IMR-90 (cell line): ENCODE results near the gene PLXNA4. TPM values are rescaled to one million over a fixed set of nuclear protein-coding genes. Genes with fewer than 3 reads are reported as not detected.

Experiments
- ATAC-seq: fragments of 200-7000 bp; cut with Tn5 transposase; 2 replicates; pipeline ENCODE4 v1.9.1; 2020; ENCODE audit warnings: low read depth, mild to moderate bottlenecking, moderate library complexity
- BruUV-seq: library from RNA; stranded (reverse); fragments of 400-500 nt; replicated peaks from 2 replicates; lab custom pipeline; 2021; lab: Mats Ljungman, UMichigan
- CTCF ChIA-PET: fragments of 300-600 bp; formaldehyde crosslinking; extraction: SDS; loops from one replicate; lab custom pipeline; 2021; ENCODE audit warnings: antibody characterized with exemption; lab: Yijun Ruan, JAX
- POLR2A ChIA-PET: fragments of 300-600 bp; sonication (Branson Sonifier 250); formaldehyde crosslinking; loops from one replicate; lab custom pipeline; 2022; ENCODE audit warnings: antibody characterized with exemption; ENCODE audit not compliant: unreplicated experiment; lab: Charles Lee
- DNase-seq: peaks from one replicate; pipeline ENCODE4 v3.0.0; 2013
- H2AFZ ChIP-seq: replicated peaks from 2 replicates; pipeline ENCODE3; 2013; ENCODE audit warnings: low read length, mild to moderate bottlenecking; ENCODE audit not compliant: poor library complexity
- H2AK5ac ChIP-seq: 2 replicates; pipeline ENCODE4 v1.6.1; 2013; ENCODE audit warnings: low read depth, low read length, inconsistent platforms
- H2AK9ac ChIP-seq: replicated peaks from 2 replicates; pipeline ENCODE3; 2013; ENCODE audit warnings: mild to moderate bottlenecking, low read depth, low read length, moderate library complexity; ENCODE audit not compliant: poor library complexity
- H2BK120ac ChIP-seq: 2 replicates; pipeline ENCODE4 v1.6.1; 2013; ENCODE audit warnings: low read depth, low read length, inconsistent platforms
- H2BK15ac ChIP-seq: 3 replicates; pipeline ENCODE4 v1.6.1; 2013; ENCODE audit warnings: low read depth, low read length, inconsistent platforms
- H2BK20ac ChIP-seq: 2 replicates; pipeline ENCODE4 v1.6.1; 2013; ENCODE audit warnings: low read depth, mild to moderate bottlenecking, inconsistent platforms, low read length, moderate library complexity
- H2BK5ac ChIP-seq: 2 replicates; pipeline ENCODE4 v1.6.1; 2013; ENCODE audit warnings: mild to moderate bottlenecking, low read depth, low read length, inconsistent platforms; ENCODE audit not compliant: poor library complexity, severe bottlenecking
- H3K14ac ChIP-seq: replicated peaks from 2 replicates; pipeline ENCODE4 v1.6.1; 2013; ENCODE audit warnings: low read depth, low read length, inconsistent platforms
- H3K18ac ChIP-seq: 2 replicates; pipeline ENCODE4 v1.6.1; 2013; ENCODE audit warnings: low read depth, low read length, control low read depth
- H3K23ac ChIP-seq: 2 replicates; pipeline ENCODE4 v1.6.1; 2013; ENCODE audit warnings: low read depth, low read length, inconsistent platforms
- H3K27ac ChIP-seq: 2 replicates; pipeline ENCODE4 v1.5.1; 2013; ENCODE audit warnings: mild to moderate bottlenecking, control low read depth, low read length; ENCODE audit not compliant: insufficient read depth
- H3K27me3 ChIP-seq: 2 replicates; pipeline ENCODE4 v1.6.1; 2013; ENCODE audit warnings: low read length; ENCODE audit not compliant: control insufficient read depth, insufficient read depth
- H3K36me3 ChIP-seq: 2 replicates; pipeline ENCODE4 v1.6.1; 2013; ENCODE audit warnings: low read length, mixed read lengths; ENCODE audit not compliant: control insufficient read depth, insufficient read depth
- H3K4ac ChIP-seq: 2 replicates; pipeline ENCODE4 v1.6.1; 2013; ENCODE audit warnings: low read depth, low read length, inconsistent platforms
- H3K4me1 ChIP-seq: 2 replicates; pipeline ENCODE4 v1.6.1; 2013; ENCODE audit warnings: low read length, mixed read lengths; ENCODE audit not compliant: control insufficient read depth, insufficient read depth
- H3K4me2 ChIP-seq: 2 replicates; pipeline ENCODE4 v1.6.1; 2013; ENCODE audit warnings: low read depth, mild to moderate bottlenecking, control low read depth, low read length, moderate library complexity
- H3K4me3 ChIP-seq: 2 replicates; pipeline ENCODE4 v1.5.1; 2013; ENCODE audit warnings: low read depth, mild to moderate bottlenecking, control low read depth, low read length, moderate library complexity; ENCODE audit not compliant: insufficient read depth
- H3K56ac ChIP-seq: 2 replicates; pipeline ENCODE4 v1.6.1; 2013; ENCODE audit warnings: low read length, inconsistent platforms; ENCODE audit not compliant: insufficient read depth; ENCODE audit errors: extremely low read depth
- H3K79me1 ChIP-seq, 2 experiments: 2 replicates each; pipeline ENCODE4 v1.6.1; 2013; ENCODE audit warnings: low read length in 2 of 2, inconsistent platforms in 1 of 2, low read depth in 1 of 2
- H3K9ac ChIP-seq: 2 replicates; pipeline ENCODE4 v1.6.1; 2013; ENCODE audit warnings: low read depth, low read length, control low read depth
- H3K9me1 ChIP-seq: 2 replicates; pipeline ENCODE4 v1.6.1; 2013; ENCODE audit warnings: low read length, inconsistent platforms; ENCODE audit not compliant: insufficient read depth
- H3K9me3 ChIP-seq: 2 replicates; pipeline ENCODE4 v1.6.1; 2013; ENCODE audit warnings: low read length; ENCODE audit not compliant: control insufficient read depth, insufficient read depth
- H4K20me1 ChIP-seq: 2 replicates; pipeline ENCODE4 v1.6.1; 2013; ENCODE audit warnings: low read length, inconsistent platforms; ENCODE audit not compliant: insufficient read depth
- H4K5ac ChIP-seq: 2 replicates; pipeline ENCODE4 v1.6.1; 2013; ENCODE audit warnings: mild to moderate bottlenecking, low read depth, low read length, control low read depth
- H4K8ac ChIP-seq, 2 experiments: 2 replicates each; pipeline ENCODE4 v1.6.1; 2013; ENCODE audit warnings: low read depth in 2 of 2, low read length in 2 of 2, control low read depth in 1 of 2, inconsistent platforms in 1 of 2
- H4K91ac ChIP-seq: 2 replicates; pipeline ENCODE4 v1.6.1; 2013; ENCODE audit warnings: low read depth, low read length, inconsistent platforms; ENCODE audit not compliant: insufficient read depth
- BHLHE40 ChIP-seq: fragments of 150-350 bp; IDR thresholded peaks from 2 replicates; pipeline ENCODE4 v1.6.1; 2016; ENCODE audit warnings: mild to moderate bottlenecking, low read depth, low read length
- MAFK ChIP-seq: IDR thresholded peaks from 2 replicates; pipeline ENCODE4 v1.6.1; 2012; ENCODE audit warnings: low read depth, low read length, improper control_type of control experiment
- MAZ ChIP-seq: IDR thresholded peaks from 2 replicates; pipeline ENCODE4 v1.6.1; 2012; ENCODE audit warnings: low read depth, mild to moderate bottlenecking, low read length, improper control_type of control experiment, moderate library complexity, borderline replicate concordance
- MXI1 ChIP-seq: IDR thresholded peaks from 2 replicates; pipeline ENCODE4 v1.6.1; 2012; ENCODE audit warnings: low read depth, mild to moderate bottlenecking, low read length, moderate library complexity, borderline replicate concordance
- NFE2L2 ChIP-seq: fragments of 150-350 bp; IDR thresholded peaks from 2 replicates; pipeline ENCODE4 v1.6.1; 2016; ENCODE audit warnings: low read depth, mild to moderate bottlenecking, low read length
- RFX5 ChIP-seq: IDR thresholded peaks from 2 replicates; pipeline ENCODE4 v1.8.0; 2012; ENCODE audit warnings: low read depth, mild to moderate bottlenecking, low read length, moderate library complexity
- WGBS, 2 experiments: methylation state at CpG; one replicate each; pipeline versions ENCODE4 v1.1.5 to v1.1.7; 2013; ENCODE audit warnings: missing lambda C conversion rate in 2 of 2; ENCODE audit not compliant: insufficient read length in 1 of 2; ENCODE audit errors: extremely low coverage in 2 of 2; 5-methylcytosine and 5-hydroxymethylcytosine counted together
- dilution Hi-C: fragments of 300-500 bp; cut with HindIII; formaldehyde crosslinking; loops from one replicate; pipeline ENCODE4 v1.14.3; 2018; ENCODE audit warnings: low sequenced_read_pairs; ENCODE audit not compliant: unreplicated experiment
- in situ Hi-C: fragments of 300-500 bp; cut with MboI; formaldehyde crosslinking; loops from 3 replicates; pipeline ENCODE4 v1.14.3; 2019; ENCODE audit warnings: low sequenced_read_pairs, inconsistent platforms, mixed read lengths
- intact Hi-C: fragments of 100-400 bp; cut with micrococcal nuclease; formaldehyde crosslinking; loops from 2 replicates; pipeline ENCODE4 v1.10.0; 2022
- polyA plus RNA-seq, 3 experiments: library from polyadenylated mRNA; depleted of rRNA; stranded (reverse); fragments of >200 nt; gene quantifications; 2 replicates each; pipeline ENCODE4 v1.2.3, GENCODE V29; 2012; ENCODE audit warnings: low replicate concordance in 1 of 3
- total RNA-seq: library from RNA; depleted of rRNA; stranded (reverse); fragments of >200 nt; gene quantifications from 2 replicates; pipeline ENCODE4 v1.2.3, GENCODE V29; 2012
- TF ChIP-seq, protein P1 (sequence below): fragments of 150-350 bp; IDR thresholded peaks from 2 replicates; pipeline ENCODE4 v1.6.1; 2017; ENCODE audit warnings: mild to moderate bottlenecking, antibody characterized with exemption, low read length, low read depth

The PLXNA4 gene
- total and polyA plus RNA-seq, 2 of the 4 experiments (the other 2 are of a cell fraction) = under 0.01 TPM

DNA sequence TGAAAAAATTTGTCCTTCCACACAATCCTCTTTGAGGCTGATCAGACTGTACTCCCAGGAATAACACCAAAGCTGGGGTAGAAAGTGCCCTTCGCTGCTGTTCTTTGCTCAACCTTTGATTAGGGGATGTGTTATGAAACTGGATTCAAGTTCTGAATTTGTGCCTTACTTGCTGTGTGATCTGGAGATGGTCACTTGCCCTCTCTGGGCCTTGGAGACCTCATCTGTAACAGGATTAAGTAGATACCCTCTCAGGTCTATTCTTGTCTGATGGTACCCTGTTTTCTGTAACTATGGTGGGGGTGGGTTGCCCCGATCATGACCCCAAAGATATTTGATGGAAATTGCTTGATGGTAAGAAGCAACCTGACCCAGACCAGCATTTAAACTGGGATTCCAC lies 368.5 kb downstream of the PLXNA4 start:
- Histone ChIP-seq H4K91ac (no peak overlapping the region), H3K9me1 (no peaks in the 10 kb centered on the region), H3K56ac (no peak overlapping the region), H3K9ac (no peak overlapping the region), H2AK9ac (no peak overlapping the region), H2AFZ (no peak overlapping the region), H3K9me3 (no peaks in the 10 kb centered on the region), H2BK120ac (no peak overlapping the region), H3K4me3 (no peak overlapping the region), H3K14ac (no peak overlapping the region), H4K8ac (no peak overlapping the region), H3K23ac (no peak overlapping the region), H3K4me1 (no peaks in the 10 kb centered on the region), H2BK20ac (no peak overlapping the region), H3K27me3 (no peaks in the 10 kb centered on the region), H3K79me1 (no peaks in the 10 kb centered on the region), H3K18ac (no peak overlapping the region), H4K5ac (no peak overlapping the region), H3K27ac (no peak overlapping the region), H2AK5ac (no peak overlapping the region), H2BK5ac (no peak overlapping the region), H4K20me1 (no peaks in the 10 kb centered on the region), H3K4me2 (no peak overlapping the region), H2BK15ac (no peak overlapping the region), H3K4ac (no peak overlapping the region), H3K36me3 (no peaks in the 10 kb centered on the region)
- POLR2A ChIA-PET = no interaction called here
- dilution Hi-C loops = no loop called here
- intact Hi-C loops = no loop called here
- WGBS, 2 experiments = no CpG with 5 or more reads among the region's 2 CpGs
- TF ChIP-seq, protein P1, sequence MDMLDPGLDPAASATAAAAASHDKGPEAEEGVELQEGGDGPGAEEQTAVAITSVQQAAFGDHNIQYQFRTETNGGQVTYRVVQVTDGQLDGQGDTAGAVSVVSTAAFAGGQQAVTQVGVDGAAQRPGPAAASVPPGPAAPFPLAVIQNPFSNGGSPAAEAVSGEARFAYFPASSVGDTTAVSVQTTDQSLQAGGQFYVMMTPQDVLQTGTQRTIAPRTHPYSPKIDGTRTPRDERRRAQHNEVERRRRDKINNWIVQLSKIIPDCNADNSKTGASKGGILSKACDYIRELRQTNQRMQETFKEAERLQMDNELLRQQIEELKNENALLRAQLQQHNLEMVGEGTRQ = no peak
- TF ChIP-seq MAZ (no peak), RFX5 (no peak), MXI1 (no peak), MAFK (no peak), NFE2L2 (no peak), BHLHE40 (no peak)
- no TSS peak for BruUV-seq
- in situ Hi-C loops = no loop called here
- ATAC-seq (no peak), DNase-seq (no peak)
- CTCF ChIA-PET = no interaction called here
